ENCODE data around the gene KPNA2. TPM values are rescaled to one million over a fixed set of nuclear protein-coding genes. Genes with fewer than 3 reads are reported as not detected.
"Not testable (repeated sequence)": the region's sequence is repeated elsewhere in the genome, so short reads cannot be mapped to it uniquely, and the experiment has no call there.

Gene KPNA2
- polyA plus RNA-seq, 1 donor: 57.2 TPM

- no peak for DNase-seq
- Histone ChIP-seq H3K4me1 (ENCODE audit: control insufficient read depth, insufficient read depth, low read length) (no peaks in the 10 kb centered on the region), H3K36me3 (ENCODE audit: control insufficient read depth, insufficient read depth, low read length) (no peaks in the 10 kb centered on the region), H3K4me3 (ENCODE audit: low read length) (no peak overlapping the region), H3K27me3 (ENCODE audit: control insufficient read depth, insufficient read depth, low read length) (no peaks in the 10 kb centered on the region), H3K9me3 (ENCODE audit: control insufficient read depth, low read depth, low read length) (no peaks in the 10 kb centered on the region), H3K27ac (ENCODE audit: low read length) (no peak overlapping the region)
- no CpG with 5 or more reads among the region's 4 CpGs for WGBS (ENCODE audit: insufficient coverage, low lambda C conversion rate)
These were observed 22.0 kb downstream of the KPNA2 start for GRCh38 chr17:68057531-68057952.

- no peaks in the 10 kb centered on the region for H3K4me1 ChIP-seq (ENCODE audit: control insufficient read depth, insufficient read depth, low read length)
- H3K27ac ChIP-seq (ENCODE audit: low read length): no peak overlapping the region
- H3K9me3 ChIP-seq (ENCODE audit: control insufficient read depth, low read depth, low read length): no peaks in the 10 kb centered on the region
- no peak for DNase-seq
- H3K27me3 ChIP-seq (ENCODE audit: control insufficient read depth, insufficient read depth, low read length): no peaks in the 10 kb centered on the region
- no peaks in the 10 kb centered on the region for H3K36me3 ChIP-seq (ENCODE audit: control insufficient read depth, insufficient read depth, low read length)
- WGBS (ENCODE audit: insufficient coverage, low lambda C conversion rate): no CpG with 5 or more reads among the region's 2 CpGs
- no peak overlapping the region for H3K4me3 ChIP-seq (ENCODE audit: low read length)
These were observed 24.8 kb downstream of the KPNA2 start for GRCh38 chr17:68060336-68060735.

- H3K27me3 ChIP-seq (ENCODE audit: control insufficient read depth, insufficient read depth, low read length): no peaks in the 10 kb centered on the region
- H3K9me3 ChIP-seq (ENCODE audit: control insufficient read depth, low read depth, low read length): no peaks in the 10 kb centered on the region
- no peaks in the 10 kb centered on the region for H3K4me1 ChIP-seq (ENCODE audit: control insufficient read depth, insufficient read depth, low read length)
- no peaks in the 10 kb centered on the region for H3K36me3 ChIP-seq (ENCODE audit: control insufficient read depth, insufficient read depth, low read length)
- H3K4me3 ChIP-seq (ENCODE audit: low read length): no peak overlapping the region
- WGBS (ENCODE audit: insufficient coverage, low lambda C conversion rate): no CpG with 5 or more reads among the region's 11 CpGs
- no peak for DNase-seq
- H3K27ac ChIP-seq (ENCODE audit: low read length): no peak overlapping the region
These were observed 26.2 kb downstream of the KPNA2 start for GRCh38 chr17:68061512-68062313.

- not testable (repeated sequence) for DNase-seq; H3K36me3 ChIP-seq (ENCODE audit: control insufficient read depth, insufficient read depth, low read length); H3K27ac ChIP-seq (ENCODE audit: low read length); H3K27me3 ChIP-seq (ENCODE audit: control insufficient read depth, insufficient read depth, low read length); H3K4me3 ChIP-seq (ENCODE audit: low read length); H3K9me3 ChIP-seq (ENCODE audit: control insufficient read depth, low read depth, low read length); H3K4me1 ChIP-seq (ENCODE audit: control insufficient read depth, insufficient read depth, low read length)
- no CpG with 5 or more reads among the region's 7 CpGs for WGBS (ENCODE audit: insufficient coverage, low lambda C conversion rate)
These were observed 29.8 kb downstream of the KPNA2 start for GRCh38 chr17:68065366-68065765.

- H3K27ac ChIP-seq (ENCODE audit: low read length); DNase-seq; H3K27me3 ChIP-seq (ENCODE audit: control insufficient read depth, insufficient read depth, low read length); H3K36me3 ChIP-seq (ENCODE audit: control insufficient read depth, insufficient read depth, low read length); H3K9me3 ChIP-seq (ENCODE audit: control insufficient read depth, low read depth, low read length); H3K4me1 ChIP-seq (ENCODE audit: control insufficient read depth, insufficient read depth, low read length); H3K4me3 ChIP-seq (ENCODE audit: low read length): not testable (repeated sequence)
- no CpG with 5 or more reads among the region's 3 CpGs for WGBS (ENCODE audit: insufficient coverage, low lambda C conversion rate)
These were observed 33.0 kb downstream of the KPNA2 start for GRCh38 chr17:68068512-68068911.

GRCh38 chr17:68070582-68071444 lies 35.3 kb downstream of the KPNA2 start:
- not testable (repeated sequence) for H3K9me3 ChIP-seq (ENCODE audit: control insufficient read depth, low read depth, low read length); DNase-seq; H3K4me1 ChIP-seq (ENCODE audit: control insufficient read depth, insufficient read depth, low read length); H3K27me3 ChIP-seq (ENCODE audit: control insufficient read depth, insufficient read depth, low read length); H3K4me3 ChIP-seq (ENCODE audit: low read length); H3K36me3 ChIP-seq (ENCODE audit: control insufficient read depth, insufficient read depth, low read length); H3K27ac ChIP-seq (ENCODE audit: low read length)
- WGBS (ENCODE audit: insufficient coverage, low lambda C conversion rate): no CpG with 5 or more reads among the region's 15 CpGs

GRCh38 chr17:68074279-68074678 lies 38.7 kb downstream of the KPNA2 start:
- Histone ChIP-seq H3K4me3 (ENCODE audit: low read length) (no peak overlapping the region), H3K27ac (ENCODE audit: low read length) (no peak overlapping the region), H3K9me3 (ENCODE audit: control insufficient read depth, low read depth, low read length) (no peaks in the 10 kb centered on the region), H3K4me1 (ENCODE audit: control insufficient read depth, insufficient read depth, low read length) (no peaks in the 10 kb centered on the region), H3K27me3 (ENCODE audit: control insufficient read depth, insufficient read depth, low read length) (no peaks in the 10 kb centered on the region), H3K36me3 (ENCODE audit: control insufficient read depth, insufficient read depth, low read length) (no peaks in the 10 kb centered on the region)
- DNase-seq: no peak
- WGBS (ENCODE audit: insufficient coverage, low lambda C conversion rate): no CpG with 5 or more reads among the region's 4 CpGs

GRCh38 chr17:68075953-68076607 lies 40.5 kb downstream of the KPNA2 start:
- not testable (repeated sequence) for H3K27ac ChIP-seq (ENCODE audit: low read length); H3K4me1 ChIP-seq (ENCODE audit: control insufficient read depth, insufficient read depth, low read length); DNase-seq; H3K9me3 ChIP-seq (ENCODE audit: control insufficient read depth, low read depth, low read length); H3K27me3 ChIP-seq (ENCODE audit: control insufficient read depth, insufficient read depth, low read length); H3K4me3 ChIP-seq (ENCODE audit: low read length); H3K36me3 ChIP-seq (ENCODE audit: control insufficient read depth, insufficient read depth, low read length)
- WGBS (ENCODE audit: insufficient coverage, low lambda C conversion rate): no CpG with 5 or more reads among the region's 1 CpG

- no CpG with 5 or more reads among the region's 5 CpGs for WGBS (ENCODE audit: insufficient coverage, low lambda C conversion rate)
- not testable (repeated sequence) for H3K4me1 ChIP-seq (ENCODE audit: control insufficient read depth, insufficient read depth, low read length); DNase-seq; H3K27ac ChIP-seq (ENCODE audit: low read length); H3K27me3 ChIP-seq (ENCODE audit: control insufficient read depth, insufficient read depth, low read length); H3K4me3 ChIP-seq (ENCODE audit: low read length); H3K9me3 ChIP-seq (ENCODE audit: control insufficient read depth, low read depth, low read length); H3K36me3 ChIP-seq (ENCODE audit: control insufficient read depth, insufficient read depth, low read length)
These were observed 42.0 kb downstream of the KPNA2 start for GRCh38 chr17:68077498-68077897.

- no peak overlapping the region for H3K4me3 ChIP-seq (ENCODE audit: low read length)
- DNase-seq: no peak
- H3K4me1 ChIP-seq (ENCODE audit: control insufficient read depth, insufficient read depth, low read length): peaks cover 6% of the 10 kb centered on the region
- H3K9me3 ChIP-seq (ENCODE audit: control insufficient read depth, low read depth, low read length): no peaks in the 10 kb centered on the region
- no peaks in the 10 kb centered on the region for H3K27me3 ChIP-seq (ENCODE audit: control insufficient read depth, insufficient read depth, low read length)
- no peaks in the 10 kb centered on the region for H3K36me3 ChIP-seq (ENCODE audit: control insufficient read depth, insufficient read depth, low read length)
- no CpG with 5 or more reads among the region's 46 CpGs for WGBS (ENCODE audit: insufficient coverage, low lambda C conversion rate)
- no peak overlapping the region for H3K27ac ChIP-seq (ENCODE audit: low read length)
These were observed 45.0 kb downstream of the KPNA2 start for GRCh38 chr17:68080411-68081150.
